Epithelial cell of proximal tubule (primary cell): ENCODE data around the gene SGCG. TPM values are rescaled to one million over a fixed set of nuclear protein-coding genes. Genes with fewer than 3 reads are reported as not detected.

Source experiments
- DNase-seq: peaks from one replicate; pipeline ENCODE4 v3.0.0-alpha.2; 2011; ENCODE audit warnings: low read depth
- H3K4me3 ChIP-seq: 2 replicates; pipeline ENCODE4 v1.5.1; 2011; ENCODE audit warnings: low read depth, mild to moderate bottlenecking, low read length
- total RNA-seq: library from RNA; depleted of rRNA; stranded (reverse); fragments of >200 nt; gene quantifications from 2 replicates; pipeline ENCODE4 v1.2.3, GENCODE V29; 2015
- TF ChIP-seq, protein P1 (sequence below): conservative IDR thresholded peaks from 2 replicates; pipeline ENCODE4 v1.5.1; 2012; ENCODE audit warnings: low read depth, mild to moderate bottlenecking, low read length

SGCG gene
- total RNA-seq, 1 donor from 2014 or later: not detected

DNA sequence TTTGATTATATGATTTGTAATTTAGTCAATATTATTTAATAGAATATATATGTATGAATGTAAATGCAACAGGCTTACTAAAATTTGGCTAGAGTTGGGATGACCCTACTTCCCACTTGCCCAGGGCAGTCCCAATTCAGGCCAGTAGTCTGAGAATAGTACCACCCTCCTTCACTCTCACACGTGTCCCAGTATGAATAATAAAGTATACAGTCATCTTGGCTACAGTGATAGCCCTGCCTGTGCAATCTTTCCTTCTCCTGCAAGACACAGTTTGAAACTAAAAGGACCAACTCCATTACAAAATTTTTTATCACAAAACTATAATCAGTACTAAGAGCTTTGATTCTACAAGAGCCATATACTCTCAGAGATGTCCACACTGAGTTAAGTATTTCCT is 176.6 kb downstream of the SGCG start:
- TF ChIP-seq, protein P1, sequence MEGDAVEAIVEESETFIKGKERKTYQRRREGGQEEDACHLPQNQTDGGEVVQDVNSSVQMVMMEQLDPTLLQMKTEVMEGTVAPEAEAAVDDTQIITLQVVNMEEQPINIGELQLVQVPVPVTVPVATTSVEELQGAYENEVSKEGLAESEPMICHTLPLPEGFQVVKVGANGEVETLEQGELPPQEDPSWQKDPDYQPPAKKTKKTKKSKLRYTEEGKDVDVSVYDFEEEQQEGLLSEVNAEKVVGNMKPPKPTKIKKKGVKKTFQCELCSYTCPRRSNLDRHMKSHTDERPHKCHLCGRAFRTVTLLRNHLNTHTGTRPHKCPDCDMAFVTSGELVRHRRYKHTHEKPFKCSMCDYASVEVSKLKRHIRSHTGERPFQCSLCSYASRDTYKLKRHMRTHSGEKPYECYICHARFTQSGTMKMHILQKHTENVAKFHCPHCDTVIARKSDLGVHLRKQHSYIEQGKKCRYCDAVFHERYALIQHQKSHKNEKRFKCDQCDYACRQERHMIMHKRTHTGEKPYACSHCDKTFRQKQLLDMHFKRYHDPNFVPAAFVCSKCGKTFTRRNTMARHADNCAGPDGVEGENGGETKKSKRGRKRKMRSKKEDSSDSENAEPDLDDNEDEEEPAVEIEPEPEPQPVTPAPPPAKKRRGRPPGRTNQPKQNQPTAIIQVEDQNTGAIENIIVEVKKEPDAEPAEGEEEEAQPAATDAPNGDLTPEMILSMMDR: no peak
- H3K4me3 ChIP-seq: no peak overlapping the region
- no peak for DNase-seq

DNA sequence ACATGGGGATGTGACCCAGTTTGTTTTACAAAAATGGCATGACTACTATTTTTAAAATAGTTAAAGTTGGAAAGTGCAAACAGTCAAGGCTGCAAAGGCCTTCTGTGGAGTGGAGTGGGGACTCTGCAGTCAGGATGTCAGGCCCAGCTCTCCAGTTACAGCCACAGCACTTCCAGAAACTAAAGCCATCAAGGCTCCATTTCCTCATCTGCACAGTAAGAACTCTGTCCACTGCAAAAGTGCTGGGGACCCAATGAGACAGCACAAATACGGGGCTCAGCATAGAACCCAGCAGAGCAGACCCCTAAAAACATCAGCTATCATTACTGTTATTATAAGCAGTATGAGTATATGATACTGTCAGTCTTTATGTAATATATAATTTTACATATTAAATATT is 179.1 kb downstream of the SGCG start:
- H3K4me3 ChIP-seq: no peak overlapping the region
- no peak for DNase-seq
- TF ChIP-seq, protein P1: no peak

DNA sequence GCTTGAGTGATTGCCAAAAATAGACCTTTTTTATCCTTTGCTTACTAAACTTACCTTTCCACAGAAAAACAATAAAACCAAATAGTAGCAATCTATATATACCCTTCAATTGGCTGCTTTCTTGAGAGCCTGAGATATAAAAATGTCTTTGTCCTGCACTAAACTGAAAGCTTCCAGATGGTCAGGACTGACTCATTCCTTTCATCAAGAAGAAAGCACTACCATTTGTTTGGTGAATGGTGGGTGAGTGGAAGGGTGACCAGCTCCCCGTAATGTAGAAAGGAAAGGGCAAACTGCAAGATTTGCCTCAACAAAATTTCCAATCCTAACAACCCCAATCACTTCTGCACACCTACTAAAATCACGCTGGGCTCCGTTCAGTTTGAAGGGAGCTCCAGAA is 184.9 kb downstream of the SGCG start:
- DNase-seq: no peak
- TF ChIP-seq, protein P1: no peak
- H3K4me3 ChIP-seq: no peak overlapping the region

DNA sequence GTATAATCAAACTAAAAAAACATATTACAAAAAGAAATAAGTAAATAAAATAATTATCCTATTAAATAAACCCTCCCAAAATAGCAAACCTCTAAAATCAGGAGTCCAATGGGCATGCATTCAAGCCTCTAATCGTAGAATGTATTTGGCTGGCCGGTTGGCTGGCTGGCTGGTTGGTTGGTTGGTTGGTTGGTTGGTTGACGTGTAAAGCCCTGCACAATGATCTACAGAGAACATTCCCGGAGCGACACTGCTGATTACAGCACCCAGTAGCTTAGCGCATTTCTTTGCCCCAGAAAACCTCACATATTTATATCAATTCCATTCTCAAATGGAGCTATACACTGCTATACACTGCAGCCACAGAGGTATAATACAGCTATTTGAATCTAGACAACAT is 187.1 kb downstream of the SGCG start:
- TF ChIP-seq, protein P1: no peak
- no peak overlapping the region for H3K4me3 ChIP-seq
- DNase-seq: no peak

DNA sequence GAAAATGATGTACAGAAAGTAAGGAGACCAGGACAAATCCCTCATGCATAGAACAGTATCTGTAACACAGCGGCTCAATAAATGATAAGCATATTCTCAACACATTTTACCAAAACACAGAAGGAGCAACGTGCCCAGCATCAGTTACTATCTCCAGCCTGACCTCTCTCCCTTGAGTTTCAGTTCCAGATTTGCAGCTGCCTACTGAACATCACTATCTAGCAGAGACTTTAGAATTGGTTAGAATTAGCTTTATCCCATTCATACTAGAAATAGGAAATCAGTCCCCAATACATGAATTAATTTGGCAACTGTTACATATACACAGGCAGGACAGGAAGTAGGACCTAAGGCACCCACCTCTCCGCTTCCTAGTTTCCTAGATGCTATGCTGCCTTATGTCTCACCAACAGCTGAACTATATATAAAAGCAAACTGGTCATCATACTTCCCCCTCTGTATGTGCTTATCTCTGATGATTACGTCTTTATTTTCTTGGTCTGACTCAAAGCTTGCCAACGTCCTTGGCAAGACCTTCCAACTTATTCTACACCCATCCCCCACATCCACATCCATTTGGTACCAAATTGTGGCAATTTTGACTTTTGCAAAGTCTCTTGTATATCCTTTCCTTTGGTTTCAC is 191.6 kb downstream of the SGCG start:
- TF ChIP-seq, protein P1: no peak
- no peak overlapping the region for H3K4me3 ChIP-seq
- no peak for DNase-seq
